Sigmoid colon (tissue), 7 donors: ENCODE results near the gene CACNA1C. TPM values are rescaled to one million over a fixed set of nuclear protein-coding genes. Genes with fewer than 3 reads are reported as not detected.

Experiments
- DNase-seq: peaks from one replicate; pipeline ENCODE4 v3.0.0-alpha.2; 2019
- H3K27ac ChIP-seq, 4 donors: fragments of 200-600 bp; sonication (generic); one replicate each; pipeline ENCODE4 v1.5.1; 2016 to 2019; ENCODE audit warnings: mild to moderate bottlenecking in 1 of 4
- H3K27me3 ChIP-seq, 3 donors: fragments of 200-600 bp; sonication (generic); one replicate each; pipeline ENCODE4 v1.5.1; 2019; ENCODE audit warnings: mild to moderate bottlenecking in 1 of 3
- H3K36me3 ChIP-seq, 4 donors: fragments of 200-600 bp; sonication (generic); one replicate each; pipeline ENCODE4 v1.5.1; 2016 to 2019
- H3K4me1 ChIP-seq, 4 donors: fragments of 200-600 bp; sonication (generic); one replicate each; pipeline ENCODE4 v1.5.1; 2017 to 2019
- H3K4me3 ChIP-seq, 4 donors: fragments of 200-600 bp; sonication (generic); one replicate each; pipeline ENCODE4 v1.5.1; 2017 to 2019; ENCODE audit warnings: mild to moderate bottlenecking in 2 of 4, moderate library complexity in 1 of 4
- H3K9me3 ChIP-seq, 4 donors: fragments of 200-600 bp in 3 of 4; sonication (generic) in 3 of 4; one replicate each; pipeline versions ENCODE4 v1.5.1 to v1.6.1; 2013 to 2019
- EP300 ChIP-seq, 4 donors: sonication (generic); formaldehyde crosslinking; IDR thresholded peaks; one replicate each; pipeline ENCODE4 v1.6.1; 2017; ENCODE audit warnings: antibody characterized with exemption in 4 of 4
- POLR2A ChIP-seq, 2 donors: fragments of 450-650 bp; IDR thresholded peaks; one replicate each; pipeline ENCODE4 v1.6.1; 2016; ENCODE audit warnings: antibody characterized with exemption in 2 of 2, mild to moderate bottlenecking in 2 of 2, moderate library complexity in 2 of 2
- POLR2AphosphoS5 ChIP-seq, 4 donors: sonication (generic); formaldehyde crosslinking; IDR thresholded peaks; one replicate each; pipeline ENCODE4 v1.6.1; 2017; ENCODE audit warnings: antibody characterized with exemption in 4 of 4
- WGBS, 2 donors: extraction: QIAGEN DNeasy Blood & Tissue Kit; methylation state at CpG; one replicate each; pipeline ENCODE4 v1.1.7; 2013; 5-methylcytosine and 5-hydroxymethylcytosine counted together
- intact Hi-C: fragments of 100-400 bp; cut with DNase I; formaldehyde crosslinking; loops from one replicate; pipeline ENCODE4 v1.15.1; 2023
- polyA plus RNA-seq, 3 donors: library from polyadenylated mRNA; stranded (reverse); fragments of 200-250 nt; gene quantifications; one replicate each; pipeline ENCODE4 v1.2.3, GENCODE V29; 2013
- total RNA-seq, 4 donors: library from RNA; depleted of rRNA; stranded (reverse); fragments of >200 nt; gene quantifications; one replicate each; pipeline ENCODE4 v1.1.0, GENCODE V29; 2016
- TF ChIP-seq, protein P1 (sequence below), 4 experiments: fragments of 450-650 bp in 3 of 4; fragments of 200-600 bp in 1 of 4; IDR thresholded peaks; one replicate each; pipeline ENCODE4 v1.5.1; 2016 to 2019; ENCODE audit warnings: antibody characterized with exemption in 4 of 4, mild to moderate bottlenecking in 3 of 4, moderate library complexity in 2 of 4
- donor health status: healthy with polysubstance abuse.
- donor health status: Bipolar disorder and iron deficiency.
- donor health status: healthy.

The CACNA1C gene
- total and polyA plus RNA-seq, 7 donors: 0.46 to 213 (median 62.0) TPM

DNA sequence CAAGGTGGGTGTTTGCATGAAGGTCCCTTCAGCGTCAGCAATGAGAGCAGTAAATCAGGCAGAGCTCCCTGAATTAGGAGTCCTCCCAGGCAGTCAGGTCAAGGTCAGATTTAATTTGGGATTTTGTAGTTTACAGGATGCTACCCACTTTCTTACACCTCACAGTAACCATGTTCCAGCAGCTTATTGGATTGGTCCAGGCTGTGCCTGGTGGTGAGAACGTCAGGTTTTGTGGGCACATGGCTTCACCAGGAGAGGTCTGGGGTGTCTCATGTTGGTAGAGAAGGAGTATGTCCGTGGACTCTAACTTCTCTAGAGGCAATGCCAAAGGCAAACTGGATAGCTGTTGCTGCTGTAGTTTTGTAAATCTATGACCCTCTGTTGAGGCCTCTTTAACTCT, 158.3 kb downstream of the CACNA1C start:
- Histone ChIP-seq H3K4me1 (peaks cover 0 to 87% (median 71%) of the 10 kb centered on the region in 4 donors), H3K9me3 (no peaks in the 10 kb centered on the region), H3K36me3 (peaks cover 0 to 4% (median 0%) of the 10 kb centered on the region in 4 donors), H3K4me3 (no peak overlapping the region), H3K27ac (peak overlapping the region in 3 of 4 donors; percentile 74 to 92 (median 78)), H3K27me3 (no peaks in the 10 kb centered on the region)
- 91 to 92% methylated on average over 3 of the region's 3 CpGs for WGBS, 2 donors
- TF ChIP-seq, protein P1, sequence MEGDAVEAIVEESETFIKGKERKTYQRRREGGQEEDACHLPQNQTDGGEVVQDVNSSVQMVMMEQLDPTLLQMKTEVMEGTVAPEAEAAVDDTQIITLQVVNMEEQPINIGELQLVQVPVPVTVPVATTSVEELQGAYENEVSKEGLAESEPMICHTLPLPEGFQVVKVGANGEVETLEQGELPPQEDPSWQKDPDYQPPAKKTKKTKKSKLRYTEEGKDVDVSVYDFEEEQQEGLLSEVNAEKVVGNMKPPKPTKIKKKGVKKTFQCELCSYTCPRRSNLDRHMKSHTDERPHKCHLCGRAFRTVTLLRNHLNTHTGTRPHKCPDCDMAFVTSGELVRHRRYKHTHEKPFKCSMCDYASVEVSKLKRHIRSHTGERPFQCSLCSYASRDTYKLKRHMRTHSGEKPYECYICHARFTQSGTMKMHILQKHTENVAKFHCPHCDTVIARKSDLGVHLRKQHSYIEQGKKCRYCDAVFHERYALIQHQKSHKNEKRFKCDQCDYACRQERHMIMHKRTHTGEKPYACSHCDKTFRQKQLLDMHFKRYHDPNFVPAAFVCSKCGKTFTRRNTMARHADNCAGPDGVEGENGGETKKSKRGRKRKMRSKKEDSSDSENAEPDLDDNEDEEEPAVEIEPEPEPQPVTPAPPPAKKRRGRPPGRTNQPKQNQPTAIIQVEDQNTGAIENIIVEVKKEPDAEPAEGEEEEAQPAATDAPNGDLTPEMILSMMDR (IDR thresholded peaks at IDR 0.05): no peak
- no peak for TF ChIP-seq EP300 (IDR thresholded peaks at IDR 0.05)
- no peak for TF ChIP-seq POLR2AphosphoS5 (IDR thresholded peaks at IDR 0.05)
- no peak for TF ChIP-seq POLR2A (IDR thresholded peaks at IDR 0.05)
- DNase-seq: no peak
- intact Hi-C loops: no loop called here

DNA sequence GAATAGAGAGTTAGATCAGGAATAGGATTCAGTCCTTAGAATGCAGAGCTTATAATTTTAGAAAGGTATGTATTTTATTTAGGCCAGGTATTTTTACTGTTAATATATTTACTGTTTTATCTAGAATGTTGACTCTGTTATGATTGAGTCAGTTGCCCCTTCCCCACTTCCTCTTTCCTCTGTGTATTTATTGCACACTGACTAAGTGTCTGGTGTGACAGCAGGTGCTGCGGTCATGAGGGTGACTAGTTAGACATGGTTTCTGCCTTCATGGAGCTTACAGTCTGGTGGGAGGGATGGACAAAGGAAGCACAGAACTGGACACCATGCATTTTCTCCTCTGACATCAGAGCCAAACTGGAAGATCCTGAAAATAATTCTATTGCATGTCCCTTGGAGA, 159.8 kb downstream of the CACNA1C start:
- Histone ChIP-seq H3K4me1 (peaks cover 0 to 83% (median 69%) of the 10 kb centered on the region in 4 donors), H3K36me3 (peaks cover 0 to 4% (median 0%) of the 10 kb centered on the region in 4 donors), H3K9me3 (no peaks in the 10 kb centered on the region), H3K27ac (peak overlapping the region; percentile 71 to 92 (median 78)), H3K27me3 (no peaks in the 10 kb centered on the region), H3K4me3 (no peak overlapping the region)
- TF ChIP-seq, protein P1 (IDR thresholded peaks at IDR 0.05): no peak
- TF ChIP-seq EP300 (IDR thresholded peaks at IDR 0.05): no peak
- TF ChIP-seq POLR2A (IDR thresholded peaks at IDR 0.05): no peak
- no peak for TF ChIP-seq POLR2AphosphoS5 (IDR thresholded peaks at IDR 0.05)
- intact Hi-C loops: no loop called here
- 89 to 90% methylated on average over 1 of the region's 1 CpG for WGBS, 2 donors
- no peak for DNase-seq

DNA sequence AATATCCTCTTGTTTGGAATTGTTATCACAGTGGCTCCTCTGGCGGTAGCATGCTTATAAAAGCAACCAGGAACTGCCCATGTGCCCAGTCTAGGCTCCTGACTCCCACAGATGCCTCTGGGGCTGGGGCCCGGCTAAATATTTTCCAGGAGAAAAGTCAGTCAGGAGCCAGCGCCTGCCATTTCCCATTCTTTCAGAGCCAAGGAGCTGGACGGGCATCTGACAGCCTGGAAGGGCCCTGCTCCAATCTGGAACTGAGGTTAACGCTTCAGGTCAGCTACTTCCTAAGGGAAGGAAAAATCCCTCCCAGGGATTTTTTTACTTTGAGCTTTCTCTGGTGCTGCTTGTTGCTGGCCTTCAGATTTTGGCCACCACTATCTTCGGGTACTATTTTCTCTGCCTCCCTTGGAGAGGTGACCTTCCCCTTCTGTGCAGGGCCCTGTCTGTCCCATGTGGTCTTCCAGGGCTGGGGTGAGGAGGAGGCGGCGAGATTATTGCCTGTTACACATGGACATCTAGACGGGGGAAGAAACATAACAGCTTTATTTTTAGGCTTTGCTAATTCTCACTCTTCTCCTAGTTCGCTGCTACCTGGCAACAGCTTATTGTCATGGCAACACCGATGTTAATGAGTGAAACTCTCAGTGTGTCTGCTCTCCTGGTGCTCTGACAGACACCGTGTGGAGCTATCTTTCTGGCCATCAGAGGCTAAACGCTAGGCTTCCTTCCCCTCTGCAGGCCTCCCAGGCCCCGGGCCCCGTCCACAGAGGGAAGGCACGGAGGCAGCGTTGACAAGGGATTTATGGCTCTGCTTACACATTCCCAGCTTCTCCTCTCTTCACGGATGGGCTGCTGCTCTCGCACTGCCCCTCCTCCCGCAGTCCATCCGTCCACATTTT, 160.4 kb downstream of the CACNA1C start:
- Histone ChIP-seq H3K9me3 (no peaks in the 10 kb centered on the region), H3K4me3 (no peak overlapping the region), H3K27ac (peak overlapping the region; percentile 71 to 92 (median 78)), H3K4me1 (peaks cover 0 to 80% (median 66%) of the 10 kb centered on the region in 4 donors), H3K27me3 (no peaks in the 10 kb centered on the region), H3K36me3 (peaks cover 0 to 4% (median 0%) of the 10 kb centered on the region in 4 donors)
- DNase-seq: peak; percentile 71
- 56 to 74% methylated on average over 21 of the region's 21 CpGs for WGBS, 2 donors
- intact Hi-C loops: no loop called here
- TF ChIP-seq POLR2A (IDR thresholded peaks at IDR 0.05) (no peak), EP300 (IDR thresholded peaks at IDR 0.05) (peak in 1 of 4 donors; percentile 20), POLR2AphosphoS5 (IDR thresholded peaks at IDR 0.05) (peak in 3 of 4 donors; percentile 58 to 66 (median 63))
- TF ChIP-seq, protein P1 (IDR thresholded peaks at IDR 0.05): no peak

DNA sequence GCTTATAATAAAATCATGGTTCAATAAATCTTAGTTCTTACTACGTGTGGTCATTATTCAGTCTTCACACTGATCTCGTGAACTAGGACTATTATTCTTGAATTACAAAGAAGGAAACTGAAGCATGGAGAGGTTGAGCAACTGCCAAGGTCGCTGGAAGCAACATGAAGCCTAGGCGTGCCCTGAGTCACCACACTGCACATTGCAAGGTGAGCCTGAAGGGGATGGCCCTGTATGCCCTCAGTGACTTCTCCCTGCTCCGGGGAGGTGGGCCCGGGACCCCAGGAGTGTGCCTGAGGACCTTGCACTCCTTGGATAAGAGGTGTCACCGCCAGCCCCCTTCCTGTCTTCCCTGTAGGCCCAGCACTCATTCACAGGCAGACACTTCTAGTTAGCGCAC, 161.6 kb downstream of the CACNA1C start:
- 61 to 83% methylated on average over 8 of the region's 8 CpGs for WGBS, 2 donors

More for the DNA sequence above, 161.6 kb downstream of the CACNA1C start:
- no peak for DNase-seq
- H3K4me3 ChIP-seq: no peak overlapping the region
- H3K36me3 ChIP-seq: peaks cover 0 to 4% (median 0%) of the 10 kb centered on the region in 4 donors
- intact Hi-C loops: no loop called here
- no peak for TF ChIP-seq EP300 (IDR thresholded peaks at IDR 0.05)
- no peak for TF ChIP-seq POLR2AphosphoS5 (IDR thresholded peaks at IDR 0.05)
- TF ChIP-seq, protein P1 (IDR thresholded peaks at IDR 0.05): no peak
- no peak for TF ChIP-seq POLR2A (IDR thresholded peaks at IDR 0.05)
- H3K9me3 ChIP-seq: no peaks in the 10 kb centered on the region
- peak overlapping the region in 3 of 4 donors; percentile 74 to 92 (median 82) for H3K27ac ChIP-seq
- no peaks in the 10 kb centered on the region for H3K27me3 ChIP-seq
- peaks cover 0 to 77% (median 55%) of the 10 kb centered on the region in 4 donors for H3K4me1 ChIP-seq
